Thoracic aorta (tissue), 2 donors: ENCODE measurements around the gene GSG1L. TPM values are rescaled to one million over a fixed set of nuclear protein-coding genes. Genes with fewer than 3 reads are reported as not detected.

Experiments
- ATAC-seq: fragments of 150-250 bp; one replicate; pipeline ENCODE4 v1.8.0; 2017; ENCODE audit warnings: low read depth; ENCODE audit not compliant: insufficient number of reproducible peaks, low FRiP score
- DNase-seq: peaks from one replicate; pipeline ENCODE4 v3.0.0-alpha.2; 2020; ENCODE audit warnings: low spot score
- H3K27ac ChIP-seq, 2 donors: fragments of 200-600 bp; sonication (generic); 1 replicate in 1 of 2; 2 replicates in 1 of 2; pipeline ENCODE4 v1.5.1; 2016; ENCODE audit warnings: mild to moderate bottlenecking in 2 of 2, moderate library complexity in 2 of 2
- H3K27me3 ChIP-seq: fragments of 200-600 bp; sonication (generic); replicated peaks from 2 replicates; pipeline ENCODE4 v1.6.0; 2016; ENCODE audit warnings: mild to moderate bottlenecking; ENCODE audit not compliant: insufficient read depth
- H3K36me3 ChIP-seq: fragments of 200-600 bp; sonication (generic); one replicate; pipeline ENCODE4 v1.5.1; 2016
- H3K4me1 ChIP-seq, 2 donors: fragments of 200-600 bp; sonication (generic); 1 replicate in 1 of 2; 2 replicates in 1 of 2; pipeline versions ENCODE4 v1.5.1 to v1.6.0; 2016; ENCODE audit warnings: low read depth in 2 of 2, mild to moderate bottlenecking in 1 of 2; ENCODE audit not compliant: control insufficient read depth in 1 of 2
- H3K4me3 ChIP-seq: fragments of 200-600 bp; sonication (generic); 2 replicates; pipeline ENCODE4 v1.5.1; 2016; ENCODE audit warnings: mild to moderate bottlenecking
- H3K9me3 ChIP-seq: fragments of 200-600 bp; sonication (generic); 2 replicates; pipeline ENCODE4 v1.5.1; 2016
- CTCF ChIP-seq: fragments of 200-600 bp; sonication (generic); IDR thresholded peaks from one replicate; pipeline ENCODE4 v1.5.1; 2019; ENCODE audit warnings: antibody characterized with exemption
- total RNA-seq, 2 donors: library from RNA; depleted of rRNA; stranded (reverse); fragments of >200 nt; gene quantifications; one replicate each; pipeline versions ENCODE4 v1.1.0 to v1.2.3, GENCODE V29; 2016

The GSG1L gene
- 1 to 10 TPM; 5.3 to 5.9 TPM for total RNA-seq

GRCh38 chr16:28063591-28064061 is at the start of gene GSG1L:
Gene GSG1L (minus strand): TSS chr16:28063714. CDS start chr16:28063424, 290 bp downstream.
- H3K27me3 ChIP-seq, result no peaks in the 10 kb centered on the region
- DNase-seq, result no peak
- ATAC-seq, result no peak

GRCh38 chr16:28112908-28113307 is 49.4 kb upstream of the GSG1L start:
- H3K27me3 ChIP-seq, result no peaks in the 10 kb centered on the region
- H3K4me3 ChIP-seq, result no peak overlapping the region
- H3K4me1 ChIP-seq, result no peaks in the 10 kb centered on the region
- TF ChIP-seq CTCF, result no peak
- peaks cover 21% of the 10 kb centered on the region for H3K36me3 ChIP-seq
- no peak for ATAC-seq
- no peak overlapping the region for H3K27ac ChIP-seq
- no peak for DNase-seq
- no peaks in the 10 kb centered on the region for H3K9me3 ChIP-seq

More at GRCh38 chr16:28063591-28064061, at the start of gene GSG1L:
- peak within 1 kb of the TSS; percentile 54 to 66 for H3K27ac ChIP-seq
- no peaks in the 10 kb centered on the region for H3K9me3 ChIP-seq
- H3K4me1 ChIP-seq, result peaks cover 0 to 52% of the 10 kb centered on the region in 2 donors
- TF ChIP-seq CTCF, result peak; percentile 39
- H3K4me3 ChIP-seq, result peak within 1 kb of the TSS; percentile 72
- no peaks in the 10 kb centered on the region for H3K36me3 ChIP-seq

GRCh38 chr16:28110977-28111376 is 47.5 kb upstream of the GSG1L start:
- DNase-seq (no peak), ATAC-seq (no peak)
- H3K4me3 ChIP-seq, result no peak overlapping the region
- H3K36me3 ChIP-seq, result peaks cover 36% of the 10 kb centered on the region
- no peaks in the 10 kb centered on the region for H3K4me1 ChIP-seq
- TF ChIP-seq CTCF, result no peak
- no peaks in the 10 kb centered on the region for H3K9me3 ChIP-seq
- H3K27ac ChIP-seq, result no peak overlapping the region
- H3K27me3 ChIP-seq, result no peaks in the 10 kb centered on the region

GRCh38 chr16:28110479-28110878 is 47.0 kb upstream of the GSG1L start:
- ATAC-seq (no peak), DNase-seq (no peak)
- H3K36me3 ChIP-seq, result peaks cover 38% of the 10 kb centered on the region
- no peaks in the 10 kb centered on the region for H3K4me1 ChIP-seq
- H3K4me3 ChIP-seq, result no peak overlapping the region
- H3K27me3 ChIP-seq, result no peaks in the 10 kb centered on the region
- no peak for TF ChIP-seq CTCF
- H3K27ac ChIP-seq, result no peak overlapping the region
- no peaks in the 10 kb centered on the region for H3K9me3 ChIP-seq

GRCh38 chr16:28110074-28110473 is 46.6 kb upstream of the GSG1L start:
- peaks cover 38% of the 10 kb centered on the region for H3K36me3 ChIP-seq
- no peak for TF ChIP-seq CTCF
- no peak for ATAC-seq

More at GRCh38 chr16:28110074-28110473, 46.6 kb upstream of the GSG1L start:
- H3K4me1 ChIP-seq, result no peaks in the 10 kb centered on the region
- no peak overlapping the region for H3K27ac ChIP-seq
- H3K9me3 ChIP-seq, result no peaks in the 10 kb centered on the region
- no peak overlapping the region for H3K4me3 ChIP-seq
- no peaks in the 10 kb centered on the region for H3K27me3 ChIP-seq
- no peak for DNase-seq
